T follicular helper cell (primary cell): Measurements from ENCODE around the gene AGAP3.

ENCODE experiments used
- DNase-seq: peaks from one replicate; pipeline ENCODE4 v3.0.0-alpha.2; 2020; ENCODE audit warnings: low read depth

Gene AGAP3

GRCh38 chr7:151137076-151137675 is 50.9 kb downstream of the AGAP3 start:
- DNase-seq, result no peak

- no peak for DNase-seq
Measured at GRCh38 chr7:151137791-151138152, 51.5 kb downstream of the AGAP3 start.

GRCh38 chr7:151138153-151138851 is 52.0 kb downstream of the AGAP3 start:
- DNase-seq, result no peak

- no peak for DNase-seq
Measured at GRCh38 chr7:151139071-151139790, 53.0 kb downstream of the AGAP3 start.

- no peak for DNase-seq
Measured at GRCh38 chr7:151139791-151140190, 53.5 kb downstream of the AGAP3 start.

GRCh38 chr7:151140826-151141225 is 54.6 kb downstream of the AGAP3 start:
- no peak for DNase-seq

GRCh38 chr7:151141311-151141854 is 55.1 kb downstream of the AGAP3 start:
- DNase-seq, result no peak

GRCh38 chr7:151141855-151142685 is 55.8 kb downstream of the AGAP3 start:
- no peak for DNase-seq

GRCh38 chr7:151142686-151143040 is 56.4 kb downstream of the AGAP3 start:
- DNase-seq, result no peak

- DNase-seq, result no peak
Measured at GRCh38 chr7:151143261-151144015, 57.2 kb downstream of the AGAP3 start.

- DNase-seq, result no peak
Measured at GRCh38 chr7:151144387-151144786, 58.1 kb downstream of the AGAP3 start.

GRCh38 chr7:151146761-151147160 is 60.5 kb downstream of the AGAP3 start:
- DNase-seq, result no peak

- DNase-seq, result no peak
Measured at GRCh38 chr7:151148319-151149259, 62.3 kb downstream of the AGAP3 start.

- no peak for DNase-seq
Measured at GRCh38 chr7:151150388-151150787, 64.1 kb downstream of the AGAP3 start.

GRCh38 chr7:151152643-151153513 is 66.6 kb downstream of the AGAP3 start:
- no peak for DNase-seq

- DNase-seq, result no peak
Measured at GRCh38 chr7:151157645-151158329, 71.5 kb downstream of the AGAP3 start.

GRCh38 chr7:151161757-151162156 is 75.5 kb downstream of the AGAP3 start:
- no peak for DNase-seq

GRCh38 chr7:151166629-151167196 is 80.4 kb downstream of the AGAP3 start:
- no peak for DNase-seq
